Epithelial cell of proximal tubule (primary cell): ENCODE measurements around the gene LINC00305. TPM values are rescaled to one million over a fixed set of nuclear protein-coding genes. Genes with fewer than 3 reads are reported as not detected.

Source experiments
- DNase-seq: peaks from one replicate; pipeline ENCODE4 v3.0.0-alpha.2; 2011; ENCODE audit warnings: low read depth
- H3K4me3 ChIP-seq: 2 replicates; pipeline ENCODE4 v1.5.1; 2011; ENCODE audit warnings: low read depth, mild to moderate bottlenecking, low read length
- CTCF ChIP-seq: conservative IDR thresholded peaks from 2 replicates; pipeline ENCODE4 v1.5.1; 2012; ENCODE audit warnings: low read depth, mild to moderate bottlenecking, low read length
- total RNA-seq: library from RNA; depleted of rRNA; stranded (reverse); fragments of >200 nt; gene quantifications from 2 replicates; pipeline ENCODE4 v1.2.3, GENCODE V29; 2015

LINC00305 gene
- total RNA-seq, 1 donor from 2014 or later = not detected

DNA sequence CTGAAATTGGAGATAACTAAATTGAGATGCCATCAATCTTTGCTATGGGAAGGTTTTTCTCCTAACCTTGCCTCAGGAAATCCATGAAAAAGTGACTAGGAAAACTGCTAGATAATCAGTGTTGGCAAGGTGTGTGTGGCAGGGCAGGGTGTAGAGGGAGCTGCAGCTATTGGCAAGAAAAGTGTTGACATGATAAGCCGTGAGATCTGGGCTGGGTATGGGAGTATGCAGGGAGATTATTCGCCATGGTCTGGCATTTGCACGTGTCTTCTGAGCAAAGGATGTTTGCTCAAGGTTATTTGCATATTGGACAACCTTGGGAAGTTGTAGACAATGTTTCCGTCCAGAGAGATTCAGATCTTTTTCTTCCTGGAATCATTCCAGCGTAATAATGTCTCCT is 104.3 kb downstream of the LINC00305 start:
- TF ChIP-seq CTCF = no peak
- DNase-seq = no peak
- H3K4me3 ChIP-seq = no peak overlapping the region

- DNase-seq = no peak
- no peak for TF ChIP-seq CTCF
- no peak overlapping the region for H3K4me3 ChIP-seq
These were observed 106.0 kb downstream of the LINC00305 start for GRCh38 chr18:64042728-64043358.

- TF ChIP-seq CTCF = peak; percentile 66
- DNase-seq = peak; percentile 6
- no peak overlapping the region for H3K4me3 ChIP-seq
These were observed 111.0 kb downstream of the LINC00305 start for GRCh38 chr18:64037812-64038414.

DNA sequence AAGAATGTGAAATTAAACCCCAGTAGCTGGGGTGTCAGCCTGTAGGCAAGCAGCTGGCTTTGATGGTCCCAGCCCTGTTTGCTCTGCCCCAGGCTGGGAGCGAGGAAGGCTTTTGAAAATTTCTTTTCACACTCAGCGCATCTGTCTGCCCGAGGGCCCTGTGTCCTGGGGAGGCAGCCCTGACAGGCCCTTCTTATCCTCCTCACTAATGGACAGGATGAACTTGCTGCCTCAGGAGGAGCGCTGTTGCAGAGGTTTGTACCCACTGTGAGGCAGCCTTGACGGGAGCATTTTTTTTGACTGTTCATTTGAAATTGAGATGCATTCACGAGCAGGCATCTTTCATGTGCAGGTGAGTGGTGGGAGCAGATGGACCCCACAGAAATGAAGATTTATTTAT is 116.6 kb downstream of the LINC00305 start:
- TF ChIP-seq CTCF = no peak
- no peak for DNase-seq
- no peak overlapping the region for H3K4me3 ChIP-seq

- H3K4me3 ChIP-seq = no peak overlapping the region
- DNase-seq = no peak
- no peak for TF ChIP-seq CTCF
These were observed 117.5 kb downstream of the LINC00305 start for GRCh38 chr18:64031411-64031810.

Other genes starting within 250 kb of the LINC00305 start
- gene SERPINB10, start 241.1 kb downstream of the LINC00305 start, total RNA-seq = 0.98 TPM in 1 of 2 replicates, not detected in the other
- 0.29 and 1.5 TPM in 2 replicates for gene HMSD, start 199.8 kb downstream of the LINC00305 start, total RNA-seq
- gene SERPINB8, start 179.0 kb downstream of the LINC00305 start, total RNA-seq = 11.5 and 12.7 TPM in 2 replicates